Right cardiac atrium (tissue), 5 donors: Measurements from ENCODE around the gene LSM2. TPM values are rescaled to one million over a fixed set of nuclear protein-coding genes. Genes with fewer than 3 reads are reported as not detected.
A peak's percentile ranks its signal among the peaks of the same experiment; 100 is the strongest.
"Not testable (repeated sequence)": the region's sequence is repeated elsewhere in the genome, so short reads cannot be mapped to it uniquely, and the experiment has no call there.

Experiments
- ATAC-seq, 2 donors: fragments of 200-7000 bp; cut with Tn5 transposase; one replicate each; pipeline versions ENCODE4 v1.8.0 to v1.9.1; 2020; ENCODE audit warnings: moderate library complexity in 2 of 2, mild to moderate bottlenecking in 1 of 2
- DNase-seq, 3 donors: peaks; one replicate each; pipeline ENCODE4 v3.0.0-alpha.2; 2020
- H3K27ac ChIP-seq: one replicate; pipeline ENCODE4 v1.5.1; 2013; ENCODE audit warnings: mild to moderate bottlenecking, low read length, control low read depth, moderate library complexity
- H3K27me3 ChIP-seq: one replicate; pipeline ENCODE4 v1.6.1; 2013; ENCODE audit not compliant: control insufficient read depth, insufficient read depth
- H3K4me1 ChIP-seq: one replicate; pipeline ENCODE4 v1.6.1; 2013; ENCODE audit warnings: low read length; ENCODE audit not compliant: control insufficient read depth, insufficient read depth
- H3K4me3 ChIP-seq: one replicate; pipeline ENCODE4 v1.5.1; 2013; ENCODE audit warnings: low read length, control low read depth
- H3K9me3 ChIP-seq: one replicate; pipeline ENCODE4 v1.6.1; 2013; ENCODE audit warnings: low read length; ENCODE audit not compliant: control insufficient read depth
- WGBS: extraction: QIAGEN DNeasy Blood & Tissue Kit; methylation state at CpG from one replicate; pipeline ENCODE4 v1.1.7; 2013; 5-methylcytosine and 5-hydroxymethylcytosine counted together
- intact Hi-C, 4 donors: fragments of 100-400 bp; cut with DNase I; formaldehyde crosslinking; loops; one replicate each; pipeline versions ENCODE4 v1.11.0 to v1.14.0; 2022 to 2023
- polyA plus RNA-seq: library from polyadenylated mRNA; stranded (reverse); fragments of 200-250 nt; gene quantifications from one replicate; pipeline ENCODE4 v1.2.3, GENCODE V29; 2013
- total RNA-seq, 4 donors: library from RNA; stranded (reverse); fragmentation: NEBNext Ultra II Directional; extraction: Animal tissue kit (Norgen Biotek cat#: 25700); gene quantifications; one replicate each; pipeline ENCODE4 v1.2.1, GENCODE V29; 2021
- donor health status: healthy with polysubstance abuse.
- donor health status: DM: no; HTN: yes; CAD: no.
- donor health status: DM: no; HTN: no; CAD: no.
- donor health status: DM: no; HTN: yes; CAD: no; lungs with severe emphysema.
- donor health status: DM: yes; HTN: yes; CAD: no.

Gene LSM2
- total and polyA plus RNA-seq, 5 donors = 22.8 to 27.3 (median 24.2) TPM

DNA sequence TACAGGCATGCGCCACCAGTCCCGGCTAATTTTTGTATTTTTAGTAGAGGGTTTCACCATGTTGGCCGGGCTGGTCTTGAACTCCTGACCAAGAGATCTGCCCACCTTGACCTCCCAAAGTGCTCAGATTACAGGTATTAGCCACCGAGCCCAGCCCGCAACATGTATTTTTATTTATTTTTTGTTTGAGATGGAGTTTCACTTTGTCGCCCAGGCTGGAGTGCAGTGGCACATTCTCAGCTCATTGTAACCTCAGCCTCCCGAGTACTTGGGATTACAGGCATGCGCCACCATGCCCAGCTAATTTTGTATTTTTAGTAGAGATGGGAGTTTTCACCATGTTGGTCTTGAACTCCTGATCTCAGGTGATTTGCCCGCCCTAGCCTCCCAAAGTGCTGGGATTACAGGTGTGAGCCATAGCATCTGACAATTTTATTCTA lies 31.4 kb upstream of the LSM2 start:
- not testable (repeated sequence) for H3K4me3 ChIP-seq, ATAC-seq, H3K4me1 ChIP-seq, H3K27me3 ChIP-seq, H3K27ac ChIP-seq, H3K9me3 ChIP-seq
- WGBS = 88% methylated on average over 9 of the region's 9 CpGs
- DNase-seq = peak in 1 of 3 donors; percentile 16
- intact Hi-C loops = loop anchor here in 2 of 4 donors (10.0 kb wide), 2 partner anchors 103 to 113 kb away; partner anchors contain the start of genes CLIC1 (in 1 of the 2), DDAH2 (in 1 of the 2), LY6G6C (in 1 of the 2) and MPIG6B (in 1 of the 2)

DNA sequence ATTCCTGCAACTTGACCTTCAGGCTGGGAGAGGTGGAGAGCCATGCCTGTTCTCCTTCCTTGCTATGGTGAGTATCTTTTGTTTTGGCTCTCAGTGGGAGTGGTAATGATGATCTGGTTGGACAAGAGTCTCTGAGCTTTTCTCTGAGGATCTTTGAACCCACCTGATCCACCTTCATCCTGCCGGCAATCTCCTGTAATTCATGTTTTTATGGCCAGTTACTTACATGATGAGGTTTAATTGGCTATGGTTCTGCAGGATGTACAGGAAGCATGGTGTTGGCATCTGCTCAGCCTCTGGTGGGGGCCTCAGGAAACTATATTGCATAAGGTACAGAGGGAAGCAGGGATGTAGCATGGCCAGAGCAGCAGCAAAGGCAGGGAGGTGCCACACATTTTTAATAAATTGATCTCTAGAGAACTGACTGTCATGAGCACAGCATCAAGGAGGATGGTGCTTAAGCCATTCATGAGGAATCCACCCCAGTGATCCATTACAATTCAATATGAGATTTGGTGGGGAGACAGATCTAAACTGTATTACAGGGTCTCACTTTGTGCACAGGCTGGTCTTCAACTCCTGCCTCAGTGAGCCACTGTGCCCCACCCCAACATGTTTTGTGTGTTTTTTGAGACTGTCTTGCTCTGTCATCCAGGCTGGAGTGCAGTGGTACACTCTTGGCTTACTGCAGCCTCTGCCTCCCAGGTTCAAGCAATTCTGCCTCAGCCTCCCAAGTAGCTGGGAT lies 30.8 kb upstream of the LSM2 start:
- WGBS = 31% methylated on average over 1 of the region's 1 CpG
- H3K27me3 ChIP-seq = no peaks in the 10 kb centered on the region
- intact Hi-C loops = loop anchor here in 2 of 4 donors (10.0 kb wide), 2 partner anchors 103 to 113 kb away; partner anchors contain the start of genes CLIC1 (in 1 of the 2), DDAH2 (in 1 of the 2), LY6G6C (in 1 of the 2) and MPIG6B (in 1 of the 2)
- H3K4me1 ChIP-seq = peaks cover 8% of the 10 kb centered on the region
- DNase-seq (no peak), ATAC-seq (no peak)
- no peak overlapping the region for H3K27ac ChIP-seq
- H3K4me3 ChIP-seq = no peak overlapping the region
- no peaks in the 10 kb centered on the region for H3K9me3 ChIP-seq

DNA sequence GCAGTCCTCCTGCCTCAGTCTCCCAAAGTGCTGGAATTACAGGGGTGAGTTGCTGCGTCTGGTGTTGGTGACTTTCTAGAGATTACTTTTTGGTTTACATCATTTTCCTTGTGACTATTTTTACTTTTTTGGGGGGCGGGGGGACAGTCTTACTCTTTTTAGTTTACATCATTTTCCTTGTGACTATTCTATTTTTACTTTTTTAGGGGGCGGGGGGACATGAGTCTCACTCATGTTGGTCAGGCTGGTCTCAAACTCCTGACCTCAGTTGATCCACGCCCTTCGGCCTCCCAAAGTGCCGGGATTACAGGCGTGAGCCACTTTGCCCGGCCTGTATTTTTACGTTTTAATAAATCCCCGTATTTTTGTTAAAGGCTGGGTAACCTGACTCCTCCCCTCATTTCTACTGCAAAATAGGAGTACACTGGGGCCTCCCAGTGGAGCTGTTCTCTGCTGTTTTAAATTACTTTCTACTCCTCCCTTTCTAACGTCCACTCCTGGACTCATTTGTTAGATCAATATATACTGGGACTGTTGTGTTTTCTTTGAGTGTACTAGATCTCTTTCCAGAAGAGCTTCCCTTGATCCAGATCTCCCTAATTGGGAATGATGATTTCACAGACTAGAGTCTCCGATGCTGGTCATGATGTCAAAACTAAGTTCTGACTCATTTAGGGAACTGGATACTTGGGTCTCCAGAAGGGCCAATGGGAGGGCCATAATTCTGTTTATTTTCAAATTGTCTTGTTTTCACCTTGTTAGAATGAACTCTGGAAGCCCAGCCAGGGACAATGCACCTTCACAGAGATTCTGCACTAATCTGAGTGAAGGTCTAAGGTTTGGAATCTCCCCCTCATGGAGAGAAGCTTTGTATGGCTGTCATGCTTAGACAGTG lies 30.0 kb upstream of the LSM2 start:
- H3K27me3 ChIP-seq = no peaks in the 10 kb centered on the region
- peaks cover 8% of the 10 kb centered on the region for H3K4me1 ChIP-seq
- 22% methylated on average over 12 of the region's 12 CpGs for WGBS
- intact Hi-C loops = loop anchor here in 2 of 4 donors (10.0 kb wide), 2 partner anchors 102 to 112 kb away; partner anchors contain the start of genes CLIC1 (in 1 of the 2), DDAH2 (in 1 of the 2), LY6G6C (in 1 of the 2) and MPIG6B (in 1 of the 2)
- H3K4me3 ChIP-seq = peak overlapping the region; percentile 98
- no peak for ATAC-seq
- peak in 1 of 3 donors; percentile 21 for DNase-seq
- H3K9me3 ChIP-seq = no peaks in the 10 kb centered on the region
- peak overlapping the region; percentile 70 for H3K27ac ChIP-seq

DNA sequence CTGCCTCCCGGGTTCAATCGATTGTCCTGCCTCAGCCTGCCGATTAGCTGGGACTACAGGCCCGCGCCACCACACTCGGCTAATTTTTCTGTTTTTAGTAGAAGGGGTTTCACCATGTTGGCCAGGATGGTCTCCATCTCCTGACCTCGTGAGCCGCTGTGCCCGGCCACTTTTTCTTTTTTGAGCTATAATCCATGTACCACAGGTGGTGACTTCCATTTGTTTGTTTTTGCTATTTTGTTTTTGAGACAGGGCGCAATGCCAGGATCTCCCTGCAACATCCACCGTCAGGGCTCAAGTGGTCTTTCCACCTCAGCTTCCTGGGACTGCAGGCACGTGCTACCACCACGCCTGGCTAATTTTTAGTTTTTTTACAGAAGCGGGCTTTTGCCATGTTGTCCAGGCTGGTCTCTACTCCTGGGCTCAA lies 29.3 kb upstream of the LSM2 start:
- WGBS = 16% methylated on average over 14 of the region's 14 CpGs
- H3K27me3 ChIP-seq = no peaks in the 10 kb centered on the region

DNA sequence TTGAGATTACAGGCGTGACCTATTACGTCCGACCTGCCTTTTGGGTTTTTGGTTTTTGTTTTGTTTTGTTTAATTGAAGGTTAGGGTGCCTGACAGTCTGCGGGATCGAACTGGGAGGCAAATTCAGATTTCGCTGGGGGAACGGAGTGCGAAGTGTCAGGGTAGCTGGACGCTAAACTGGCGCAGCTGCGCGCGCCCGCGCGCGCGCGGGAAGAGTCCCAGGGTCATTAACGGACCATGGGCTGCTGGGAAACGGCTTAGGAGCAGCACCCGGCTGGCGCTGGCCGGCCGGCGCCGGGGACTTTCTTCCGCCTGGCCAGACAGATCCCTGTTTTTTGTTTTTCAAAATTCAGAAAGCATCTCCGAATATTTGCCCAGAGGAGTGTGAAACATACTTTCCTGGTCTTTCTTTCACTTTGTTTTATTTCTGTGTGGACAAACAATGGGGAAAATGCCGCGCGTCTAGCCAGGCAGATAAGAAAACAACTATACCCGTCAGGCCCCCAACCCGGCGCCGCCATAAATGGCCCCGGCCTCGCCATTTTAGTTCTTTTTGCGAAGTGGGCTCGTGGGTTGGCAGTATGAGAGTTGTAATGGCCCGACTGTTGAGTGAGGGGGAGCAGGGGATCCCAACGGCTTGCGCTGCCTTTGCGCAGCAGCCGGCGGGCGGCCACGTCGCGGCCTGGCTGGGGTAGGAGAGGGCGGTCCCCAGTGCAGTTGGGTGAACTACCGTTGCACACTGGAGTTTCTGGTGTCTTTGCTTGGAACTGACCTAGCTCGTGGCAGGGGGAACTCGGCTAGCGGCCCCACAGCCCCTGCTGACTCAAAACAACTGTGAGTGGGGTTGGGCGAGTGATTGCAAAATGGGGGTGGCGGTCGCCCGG lies 27.8 kb upstream of the LSM2 start:
- under 1% methylated on average over 59 of the region's 59 CpGs for WGBS
- Histone ChIP-seq H3K4me3 (peak overlapping the region; percentile 98), H3K27ac (peak overlapping the region; percentile 99), H3K27me3 (no peaks in the 10 kb centered on the region), H3K4me1 (peaks cover 8% of the 10 kb centered on the region), H3K9me3 (no peaks in the 10 kb centered on the region)
- DNase-seq (peak; percentile 88 to 96 (median 95)), ATAC-seq (peak; percentile 93 to 94)
- intact Hi-C loops = loop anchor here in 2 of 4 donors (10.0 kb wide), 2 partner anchors 100 to 110 kb away; partner anchors contain the start of genes CLIC1 (in 1 of the 2), DDAH2 (in 1 of the 2), LY6G6C (in 1 of the 2) and MPIG6B (in 1 of the 2)

More for the DNA sequence above, 29.3 kb upstream of the LSM2 start:
- Histone ChIP-seq H3K4me3 (peak overlapping the region; percentile 98), H3K4me1 (peaks cover 8% of the 10 kb centered on the region), H3K27ac (peak overlapping the region; percentile 70), H3K9me3 (no peaks in the 10 kb centered on the region)
- ATAC-seq = no peak
- no peak for DNase-seq
- intact Hi-C loops = loop anchor here in 2 of 4 donors (10.0 kb wide), 2 partner anchors 101 to 111 kb away; partner anchors contain the start of genes CLIC1 (in 1 of the 2), DDAH2 (in 1 of the 2), LY6G6C (in 1 of the 2) and MPIG6B (in 1 of the 2)

DNA sequence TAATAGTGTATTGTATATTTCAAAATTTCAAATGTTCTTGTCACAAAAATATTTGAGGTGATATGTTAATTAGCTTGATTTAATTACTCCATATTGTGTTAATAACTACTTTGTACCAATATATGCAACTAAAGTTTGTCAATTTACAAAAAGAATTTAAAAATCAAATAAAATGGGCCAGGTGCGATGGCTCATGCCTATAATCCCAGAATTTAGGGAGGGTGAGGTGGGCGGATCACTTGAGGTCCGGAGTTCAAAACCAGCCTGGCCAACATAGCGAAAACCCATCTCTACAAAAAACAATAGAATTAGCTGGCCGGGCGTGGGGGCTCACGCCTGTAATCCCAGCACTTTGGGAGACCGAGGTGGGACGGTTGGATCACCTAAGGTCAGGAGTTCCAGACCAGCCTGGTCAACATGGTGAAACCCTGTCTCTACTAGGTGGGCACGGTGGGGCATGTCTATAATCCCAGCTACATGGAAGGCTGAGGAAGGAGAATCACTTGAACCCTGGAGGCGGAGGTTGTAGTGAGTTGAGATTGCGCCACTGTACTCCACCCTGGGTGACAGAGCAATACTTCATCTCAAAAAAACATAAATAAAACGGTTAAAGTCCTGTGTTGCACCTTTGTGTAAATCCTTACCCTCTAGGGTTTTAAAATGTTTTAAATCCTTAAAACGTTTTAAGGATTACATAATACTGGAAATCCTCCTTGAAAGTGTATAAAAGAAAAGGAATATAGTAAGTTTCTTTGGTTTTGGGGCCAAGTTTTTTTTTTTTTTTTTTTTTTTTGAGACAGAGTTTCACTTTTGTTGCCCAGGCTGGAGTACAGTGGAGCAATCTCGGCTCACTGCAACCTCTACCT lies 24.8 kb upstream of the LSM2 start:
- no peaks in the 10 kb centered on the region for H3K27me3 ChIP-seq

DNA sequence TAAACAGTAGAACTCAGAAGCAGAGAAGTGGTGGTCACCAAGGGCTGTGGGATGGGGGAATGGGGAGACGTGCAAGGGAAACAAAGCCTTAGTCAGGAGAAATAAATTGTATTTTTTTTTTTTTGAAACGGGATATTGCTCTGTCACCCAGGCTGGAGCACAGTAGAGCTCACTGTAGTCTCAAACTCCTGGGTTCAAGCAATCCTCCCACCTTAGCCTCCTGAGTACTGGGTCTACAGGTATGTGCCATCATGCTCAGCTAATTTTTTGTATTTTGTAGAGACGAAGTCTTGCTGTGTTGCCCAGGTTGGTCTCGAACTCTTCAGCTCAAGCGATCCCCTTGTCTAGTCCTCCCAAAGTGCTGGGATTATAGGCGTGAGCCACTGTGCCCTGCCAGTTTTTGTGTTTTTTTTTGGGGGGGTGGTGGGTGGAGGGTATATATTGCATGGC lies 24.1 kb upstream of the LSM2 start:
- intact Hi-C loops = loop anchor here in 3 of 4 donors (2.0 to 10.0 kb wide), 3 partner anchors 96 to 150 kb away; partner anchors contain the start of genes CLIC1 (in 1 of the 3), DDAH2 (in 1 of the 3), LY6G5C (in 1 of the 3) and LY6G6C (in 1 of the 3)
- no peaks in the 10 kb centered on the region for H3K27me3 ChIP-seq
- no peak overlapping the region for H3K27ac ChIP-seq
- no peaks in the 10 kb centered on the region for H3K9me3 ChIP-seq
- ATAC-seq (no peak), DNase-seq (peak in 1 of 3 donors; percentile 3)
- 53% methylated on average over 6 of the region's 6 CpGs for WGBS
- H3K4me1 ChIP-seq = peaks cover 4% of the 10 kb centered on the region
- peak overlapping the region; percentile 96 for H3K4me3 ChIP-seq

More for the DNA sequence above, 24.8 kb upstream of the LSM2 start:
- no peaks in the 10 kb centered on the region for H3K9me3 ChIP-seq
- intact Hi-C loops = loop anchor here in 3 of 4 donors (2.0 to 10.0 kb wide), 3 partner anchors 97 to 151 kb away; partner anchors contain the start of genes CLIC1 (in 1 of the 3), DDAH2 (in 1 of the 3), LY6G5C (in 1 of the 3) and LY6G6C (in 1 of the 3)
- peak in 1 of 3 donors; percentile 23 for DNase-seq
- peak overlapping the region; percentile 96 for H3K4me3 ChIP-seq
- 85% methylated on average over 15 of the region's 15 CpGs for WGBS
- no peak overlapping the region for H3K27ac ChIP-seq
- H3K4me1 ChIP-seq = no peaks in the 10 kb centered on the region
- ATAC-seq = no peak

DNA sequence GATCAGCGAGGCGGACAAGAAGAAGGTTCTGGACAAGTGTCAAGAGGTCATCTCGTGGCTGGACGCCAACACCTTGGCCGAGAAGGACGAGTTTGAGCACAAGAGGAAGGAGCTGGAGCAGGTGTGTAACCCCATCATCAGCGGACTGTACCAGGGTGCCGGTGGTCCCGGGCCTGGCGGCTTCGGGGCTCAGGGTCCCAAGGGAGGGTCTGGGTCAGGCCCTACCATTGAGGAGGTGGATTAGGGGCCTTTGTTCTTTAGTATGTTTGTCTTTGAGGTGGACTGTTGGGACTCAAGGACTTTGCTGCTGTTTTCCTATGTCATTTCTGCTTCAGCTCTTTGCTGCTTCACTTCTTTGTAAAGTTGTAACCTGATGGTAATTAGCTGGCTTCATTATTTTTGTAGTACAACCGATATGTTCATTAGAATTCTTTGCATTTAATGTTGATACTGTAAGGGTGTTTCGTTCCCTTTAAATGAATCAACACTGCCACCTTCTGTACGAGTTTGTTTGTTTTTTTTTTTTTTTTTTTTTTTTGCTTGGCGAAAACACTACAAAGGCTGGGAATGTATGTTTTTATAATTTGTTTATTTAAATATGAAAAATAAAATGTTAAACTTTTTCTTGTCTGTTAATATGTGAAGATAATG lies 23.0 kb upstream of the LSM2 start:
- H3K27me3 ChIP-seq = no peaks in the 10 kb centered on the region
- ATAC-seq (no peak), DNase-seq (peak in 2 of 3 donors; percentile 62 to 66)
- intact Hi-C loops = loop anchor here in 3 of 4 donors (2.0 to 10.0 kb wide), 3 partner anchors 95 to 149 kb away; partner anchors contain the start of genes CLIC1 (in 1 of the 3), DDAH2 (in 1 of the 3), LY6G5C (in 1 of the 3) and LY6G6C (in 1 of the 3)
- peak overlapping the region; percentile 96 for H3K4me3 ChIP-seq
- no peaks in the 10 kb centered on the region for H3K9me3 ChIP-seq
- WGBS = under 1% methylated on average over 10 of the region's 15 CpGs
- peaks cover 5% of the 10 kb centered on the region for H3K4me1 ChIP-seq
- no peak overlapping the region for H3K27ac ChIP-seq
